Measurements from ENCODE around the gene RASA3.

Gene RASA3

DNA sequence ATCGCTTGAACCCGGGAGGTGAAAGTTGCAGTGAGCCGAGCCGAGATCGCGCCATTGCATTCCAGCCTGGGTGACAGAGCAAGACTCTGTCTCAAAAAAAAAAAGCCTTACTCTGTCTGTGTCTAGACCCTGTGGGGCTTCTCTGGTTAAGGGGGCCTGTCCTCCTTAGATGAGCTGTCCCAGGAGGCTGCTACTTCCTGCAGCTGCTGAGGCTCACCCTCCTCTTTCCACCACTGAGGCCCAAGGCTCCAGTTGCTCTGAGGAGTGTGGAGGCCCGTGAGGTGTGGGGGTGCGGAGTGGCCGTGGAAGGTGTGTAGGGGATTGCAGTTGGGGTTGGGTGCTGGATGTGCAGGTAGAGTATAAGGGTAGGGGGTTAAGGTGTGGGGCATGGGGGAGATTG is 22.1 kb upstream of the RASA3 start:
- no peak overlapping the region for H3K4me3 ChIP-seq (ENCODE audit: low read depth, low read length)
- TF ChIP-seq, protein P1, sequence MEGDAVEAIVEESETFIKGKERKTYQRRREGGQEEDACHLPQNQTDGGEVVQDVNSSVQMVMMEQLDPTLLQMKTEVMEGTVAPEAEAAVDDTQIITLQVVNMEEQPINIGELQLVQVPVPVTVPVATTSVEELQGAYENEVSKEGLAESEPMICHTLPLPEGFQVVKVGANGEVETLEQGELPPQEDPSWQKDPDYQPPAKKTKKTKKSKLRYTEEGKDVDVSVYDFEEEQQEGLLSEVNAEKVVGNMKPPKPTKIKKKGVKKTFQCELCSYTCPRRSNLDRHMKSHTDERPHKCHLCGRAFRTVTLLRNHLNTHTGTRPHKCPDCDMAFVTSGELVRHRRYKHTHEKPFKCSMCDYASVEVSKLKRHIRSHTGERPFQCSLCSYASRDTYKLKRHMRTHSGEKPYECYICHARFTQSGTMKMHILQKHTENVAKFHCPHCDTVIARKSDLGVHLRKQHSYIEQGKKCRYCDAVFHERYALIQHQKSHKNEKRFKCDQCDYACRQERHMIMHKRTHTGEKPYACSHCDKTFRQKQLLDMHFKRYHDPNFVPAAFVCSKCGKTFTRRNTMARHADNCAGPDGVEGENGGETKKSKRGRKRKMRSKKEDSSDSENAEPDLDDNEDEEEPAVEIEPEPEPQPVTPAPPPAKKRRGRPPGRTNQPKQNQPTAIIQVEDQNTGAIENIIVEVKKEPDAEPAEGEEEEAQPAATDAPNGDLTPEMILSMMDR (IDR thresholded peaks at IDR 0.05; ENCODE audit: low read depth, low read length): no peak

DNA sequence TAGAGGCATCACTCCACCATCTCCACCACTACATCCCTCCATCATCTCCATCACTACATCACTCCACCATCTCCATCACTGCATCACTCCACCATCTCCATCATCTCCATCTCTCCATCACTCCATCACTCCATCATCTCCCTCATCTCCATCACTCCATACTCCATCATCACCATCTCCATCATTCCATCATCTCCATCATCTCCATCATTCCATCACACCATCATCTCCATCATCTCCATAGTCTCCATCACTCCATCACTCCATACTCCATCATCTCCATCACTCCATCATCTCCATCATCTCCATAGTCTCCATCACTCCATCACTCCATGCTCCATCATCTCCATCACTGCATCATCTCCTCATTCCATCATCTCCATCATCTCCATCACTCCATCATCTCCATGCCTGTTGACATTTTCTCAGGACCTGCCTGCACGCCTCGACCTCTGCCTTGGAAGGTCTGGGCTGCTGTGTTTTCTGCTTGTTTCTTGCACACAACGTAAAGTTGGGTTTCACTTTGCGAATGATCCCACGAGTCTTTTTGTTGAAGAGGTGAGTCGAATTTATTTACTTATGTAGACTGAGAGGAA is 21.2 kb upstream of the RASA3 start:
- TF ChIP-seq, protein P1 (IDR thresholded peaks at IDR 0.05; ENCODE audit: low read depth, low read length): no peak
- no peak overlapping the region for H3K4me3 ChIP-seq (ENCODE audit: low read depth, low read length)

GRCh38 chr13:114152831-114153371 is 20.5 kb upstream of the RASA3 start:
- TF ChIP-seq, protein P1 (IDR thresholded peaks at IDR 0.05; ENCODE audit: low read depth, low read length): no peak

GRCh38 chr13:114152285-114152645 is 19.8 kb upstream of the RASA3 start:
- TF ChIP-seq, protein P1 (IDR thresholded peaks at IDR 0.05; ENCODE audit: low read depth, low read length): no peak
- no peak overlapping the region for H3K4me3 ChIP-seq (ENCODE audit: low read depth, low read length)

More at GRCh38 chr13:114152831-114153371, 20.5 kb upstream of the RASA3 start:
- no peak overlapping the region for H3K4me3 ChIP-seq (ENCODE audit: low read depth, low read length)

DNA sequence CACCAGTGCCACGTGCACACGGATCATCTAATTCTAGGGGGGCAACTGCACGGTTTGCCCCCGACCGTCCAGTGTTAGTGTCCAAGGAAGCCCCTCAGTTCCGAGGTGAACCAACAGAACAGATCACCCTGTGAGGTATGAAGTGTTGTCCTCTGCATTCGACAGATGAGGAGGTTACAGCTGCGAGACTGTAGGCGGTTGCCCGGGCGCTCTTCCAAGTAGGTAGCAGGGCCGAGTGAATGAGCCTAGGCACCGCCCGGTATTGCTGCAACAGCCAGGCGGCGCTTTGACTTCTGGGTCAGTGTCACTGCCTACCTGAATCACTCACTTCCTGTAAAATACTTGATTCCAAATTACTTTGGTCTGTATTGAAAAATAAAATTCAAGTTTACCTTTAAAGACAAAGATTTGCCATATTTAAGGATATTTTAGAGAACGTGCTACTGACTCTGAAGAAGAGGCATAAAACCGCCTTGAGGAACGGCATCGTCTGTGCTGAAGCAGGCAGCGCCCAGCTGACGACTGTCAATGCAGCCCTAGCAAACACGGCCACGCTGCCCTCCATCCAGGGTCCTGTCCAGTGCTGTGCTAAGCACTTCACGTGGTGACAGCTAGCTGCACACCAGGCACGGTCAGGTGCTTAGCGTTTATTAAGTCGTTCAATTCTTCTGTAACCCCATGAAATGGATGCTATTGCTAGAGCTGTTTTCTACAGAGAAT is 19.3 kb upstream of the RASA3 start:
- TF ChIP-seq, protein P1 (IDR thresholded peaks at IDR 0.05; ENCODE audit: low read depth, low read length): no peak
- H3K4me3 ChIP-seq (ENCODE audit: low read depth, low read length): no peak overlapping the region

- no peak overlapping the region for H3K4me3 ChIP-seq (ENCODE audit: low read depth, low read length)
- TF ChIP-seq, protein P1 (IDR thresholded peaks at IDR 0.05; ENCODE audit: low read depth, low read length): no peak
Measured at GRCh38 chr13:114151031-114151430, 18.6 kb upstream of the RASA3 start.
